ENCODE measurements around the gene ADAMTS18. TPM values are rescaled to one million over a fixed set of nuclear protein-coding genes. Genes with fewer than 3 reads are reported as not detected.

The ADAMTS18 gene
- total and polyA plus RNA-seq, 12 donors, result 0.03 to 0.65 (median 0.25) TPM; not detected in 8

DNA sequence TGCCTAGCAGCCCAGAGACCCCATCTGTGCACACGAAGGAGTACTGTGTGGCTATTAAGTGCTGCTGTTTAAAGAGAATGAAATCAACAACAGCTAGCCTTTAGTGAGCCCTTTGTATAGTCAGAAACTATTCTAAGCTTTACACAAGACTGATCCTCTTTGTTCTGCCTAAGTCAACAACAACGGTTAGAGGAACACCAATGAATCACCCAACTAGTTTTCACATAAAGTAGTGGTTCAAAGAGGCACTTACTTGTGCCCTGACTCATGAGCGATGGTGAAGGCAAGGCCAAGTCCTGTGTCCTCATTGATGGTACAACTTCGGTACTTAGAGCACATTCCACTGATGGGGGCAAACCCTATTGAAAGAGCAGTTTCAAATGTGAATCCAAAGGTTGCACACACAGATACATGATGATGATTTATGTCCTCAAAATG is 75.8 kb downstream of the ADAMTS18 start:
- ATAC-seq (no peak), DNase-seq (no peak)
- WGBS, 2 donors, result 65 to 69% methylated on average over 4 of the region's 4 CpGs
- H3K27me3 ChIP-seq, result peaks cover 0 to 6% (median 0%) of the 10 kb centered on the region in 7 donors
- H3K9me3 ChIP-seq, result no peaks in the 10 kb centered on the region
- intact Hi-C loops (cut with DNase I), result no loop called here
- no peak overlapping the region for H3K27ac ChIP-seq
- TF ChIP-seq, protein P1, sequence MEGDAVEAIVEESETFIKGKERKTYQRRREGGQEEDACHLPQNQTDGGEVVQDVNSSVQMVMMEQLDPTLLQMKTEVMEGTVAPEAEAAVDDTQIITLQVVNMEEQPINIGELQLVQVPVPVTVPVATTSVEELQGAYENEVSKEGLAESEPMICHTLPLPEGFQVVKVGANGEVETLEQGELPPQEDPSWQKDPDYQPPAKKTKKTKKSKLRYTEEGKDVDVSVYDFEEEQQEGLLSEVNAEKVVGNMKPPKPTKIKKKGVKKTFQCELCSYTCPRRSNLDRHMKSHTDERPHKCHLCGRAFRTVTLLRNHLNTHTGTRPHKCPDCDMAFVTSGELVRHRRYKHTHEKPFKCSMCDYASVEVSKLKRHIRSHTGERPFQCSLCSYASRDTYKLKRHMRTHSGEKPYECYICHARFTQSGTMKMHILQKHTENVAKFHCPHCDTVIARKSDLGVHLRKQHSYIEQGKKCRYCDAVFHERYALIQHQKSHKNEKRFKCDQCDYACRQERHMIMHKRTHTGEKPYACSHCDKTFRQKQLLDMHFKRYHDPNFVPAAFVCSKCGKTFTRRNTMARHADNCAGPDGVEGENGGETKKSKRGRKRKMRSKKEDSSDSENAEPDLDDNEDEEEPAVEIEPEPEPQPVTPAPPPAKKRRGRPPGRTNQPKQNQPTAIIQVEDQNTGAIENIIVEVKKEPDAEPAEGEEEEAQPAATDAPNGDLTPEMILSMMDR (IDR thresholded peaks at IDR 0.05), result no peak
- no peaks in the 10 kb centered on the region for H3K4me1 ChIP-seq
- H3K36me3 ChIP-seq, result no peaks in the 10 kb centered on the region
- no peak overlapping the region for H3K4me3 ChIP-seq

DNA sequence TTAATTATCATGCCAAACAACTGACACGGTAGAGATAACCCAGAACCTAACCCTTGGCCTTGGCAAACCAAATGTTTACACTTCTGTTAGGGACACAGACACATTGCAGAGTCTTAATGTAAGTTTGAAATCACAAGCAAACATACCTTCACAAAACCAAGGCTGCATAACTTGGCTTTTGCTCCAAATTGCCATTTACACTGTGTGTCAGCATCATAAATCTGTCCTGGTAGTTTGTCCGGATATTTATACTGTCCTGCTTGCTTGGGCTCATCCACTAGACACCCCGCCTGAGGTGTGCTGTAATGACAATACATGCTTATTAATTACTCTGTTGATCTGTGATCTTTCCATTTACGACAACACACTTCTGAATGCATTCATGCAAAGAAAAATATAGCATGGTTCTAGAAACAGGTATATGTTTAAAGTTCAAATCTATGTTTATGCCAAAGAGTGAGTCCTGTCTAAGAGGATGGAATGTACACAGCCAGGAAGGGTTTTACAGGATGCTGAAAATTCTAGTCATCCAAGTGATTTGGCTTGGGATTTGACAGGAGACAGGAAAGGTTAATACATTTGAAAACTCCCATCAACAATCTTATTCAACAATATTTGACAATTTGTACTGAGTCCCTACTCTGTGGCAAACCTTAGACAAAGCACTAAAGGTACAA is 81.1 kb downstream of the ADAMTS18 start:
- Histone ChIP-seq H3K4me3 (no peak overlapping the region), H3K4me1 (no peaks in the 10 kb centered on the region), H3K36me3 (no peaks in the 10 kb centered on the region), H3K27me3 (peaks cover 0 to 15% (median 0%) of the 10 kb centered on the region in 7 donors), H3K27ac (no peak overlapping the region), H3K9me3 (no peaks in the 10 kb centered on the region)
- DNase-seq (no peak), ATAC-seq (no peak)
- TF ChIP-seq, protein P1 (IDR thresholded peaks at IDR 0.05), result no peak
- intact Hi-C loops (cut with DNase I), result no loop called here
- WGBS, 2 donors, result 61 to 66% methylated on average over 4 of the region's 4 CpGs

DNA sequence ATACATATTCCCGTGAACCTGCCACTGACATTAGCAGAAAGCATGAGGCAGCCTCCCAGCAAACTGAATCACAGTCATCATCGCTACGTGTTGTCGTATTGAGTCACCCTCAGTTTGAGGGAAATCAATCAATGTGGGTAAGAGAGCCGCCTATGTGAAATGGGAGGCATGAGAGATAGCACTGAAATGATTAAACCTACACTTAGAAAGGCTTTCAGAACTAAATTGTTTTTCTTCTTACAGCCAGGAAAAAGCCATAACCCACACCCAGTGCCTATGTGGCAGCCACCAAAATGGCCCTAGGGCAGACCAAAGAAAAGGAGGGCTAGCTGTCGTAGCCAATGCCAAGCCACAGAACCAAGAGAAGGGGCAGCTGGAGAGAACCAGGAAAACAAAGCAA is 90.5 kb downstream of the ADAMTS18 start:
- intact Hi-C loops (cut with DNase I), result no loop called here
- WGBS, 2 donors, result 83% methylated on average over 6 of the region's 6 CpGs
- H3K4me1 ChIP-seq, result no peaks in the 10 kb centered on the region
- DNase-seq, result no peak
- no peak for ATAC-seq
- H3K9me3 ChIP-seq, result peaks cover 0 to 8% (median 0%) of the 10 kb centered on the region in 11 donors
- H3K27me3 ChIP-seq, result peaks cover 0 to 4% (median 0%) of the 10 kb centered on the region in 7 donors
- H3K4me3 ChIP-seq, result no peak overlapping the region
- TF ChIP-seq, protein P1 (IDR thresholded peaks at IDR 0.05), result no peak
- no peaks in the 10 kb centered on the region for H3K36me3 ChIP-seq
- H3K27ac ChIP-seq, result no peak overlapping the region

DNA sequence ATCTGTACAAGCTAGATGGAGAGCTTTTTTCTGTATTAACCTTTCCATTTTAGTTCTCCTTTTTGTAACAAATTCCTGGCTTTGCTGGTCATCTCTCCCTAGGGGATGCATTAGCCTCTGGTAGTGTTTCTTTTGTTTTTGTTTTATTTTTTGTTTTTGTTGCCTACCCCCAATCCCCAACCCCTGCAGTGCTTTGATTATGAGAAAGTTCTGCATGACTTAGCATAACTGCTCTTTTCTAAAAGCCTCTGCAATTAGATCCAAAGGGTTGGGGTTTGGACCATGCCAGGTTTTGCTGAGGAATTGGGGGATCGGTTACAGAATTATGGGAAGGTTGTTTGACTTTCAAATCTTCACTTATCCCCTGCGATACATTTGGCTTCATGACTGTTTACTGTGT is 98.2 kb downstream of the ADAMTS18 start:
- DNase-seq (no peak), ATAC-seq (no peak)
- H3K27me3 ChIP-seq, result peaks cover 0 to under 1% (median 0%) of the 10 kb centered on the region in 7 donors
- intact Hi-C loops (cut with DNase I), result no loop called here
- no peak overlapping the region for H3K4me3 ChIP-seq
- no peaks in the 10 kb centered on the region for H3K36me3 ChIP-seq
- H3K9me3 ChIP-seq, result no peaks in the 10 kb centered on the region
- TF ChIP-seq, protein P1 (IDR thresholded peaks at IDR 0.05), result no peak
- 61% methylated on average over 2 of the region's 2 CpGs for WGBS, 2 donors
- no peak overlapping the region for H3K27ac ChIP-seq
- no peaks in the 10 kb centered on the region for H3K4me1 ChIP-seq
